Ramos (cell line): ENCODE data around the gene PTPN5.

Source experiments
- in situ Hi-C: fragments of 300-500 bp; cut with MboI; formaldehyde crosslinking; loops from one replicate; pipeline ENCODE4 v1.14.3; 2022; ENCODE audit warnings: low sequenced_read_pairs; ENCODE audit not compliant: unreplicated experiment

PTPN5 gene

GRCh38 chr11:18743900-18744514, 47.6 kb downstream of the PTPN5 start:
- in situ Hi-C loops = no loop called here

GRCh38 chr11:18743365-18743764, 48.2 kb downstream of the PTPN5 start:
- in situ Hi-C loops = no loop called here

GRCh38 chr11:18741783-18742182, 49.8 kb downstream of the PTPN5 start:
- in situ Hi-C loops = no loop called here

GRCh38 chr11:18739685-18740084, 51.9 kb downstream of the PTPN5 start:
- in situ Hi-C loops = loop anchor here (10.0 kb wide), 2 partner anchors 495 to 625 kb away; partner anchors contain the start of gene SAA2

- in situ Hi-C loops = loop anchor here (10.0 kb wide), 2 partner anchors 493 to 623 kb away; partner anchors contain the start of gene SAA2
These were observed 54.0 kb downstream of the PTPN5 start for GRCh38 chr11:18737642-18738041.

- in situ Hi-C loops = loop anchor here (10.0 kb wide), 2 partner anchors 492 to 622 kb away; partner anchors contain the start of gene SAA2
These were observed 54.9 kb downstream of the PTPN5 start for GRCh38 chr11:18736590-18737148.

- in situ Hi-C loops = loop anchor here (10.0 kb wide), 2 partner anchors 488 to 618 kb away; partner anchors contain the start of gene SAA2
These were observed 58.4 kb downstream of the PTPN5 start for GRCh38 chr11:18733202-18733601.

- in situ Hi-C loops = loop anchor here (10.0 kb wide), 2 partner anchors 487 to 617 kb away; partner anchors contain the start of gene SAA2
These were observed 59.4 kb downstream of the PTPN5 start for GRCh38 chr11:18731949-18732821.

GRCh38 chr11:18731441-18731840, 60.2 kb downstream of the PTPN5 start:
- in situ Hi-C loops = loop anchor here (10.0 kb wide), 2 partner anchors 487 to 617 kb away; partner anchors contain the start of gene SAA2

GRCh38 chr11:18730020-18730419, 61.6 kb downstream of the PTPN5 start:
- in situ Hi-C loops = loop anchor here (10.0 kb wide), 2 partner anchors 485 to 615 kb away; partner anchors contain the start of gene SAA2

GRCh38 chr11:18729426-18729825, 62.2 kb downstream of the PTPN5 start:
- in situ Hi-C loops = no loop called here

GRCh38 chr11:18728658-18729057, 62.9 kb downstream of the PTPN5 start:
- in situ Hi-C loops = no loop called here

GRCh38 chr11:18727479-18728236, 63.9 kb downstream of the PTPN5 start:
- in situ Hi-C loops = no loop called here

- in situ Hi-C loops = no loop called here
These were observed 65.6 kb downstream of the PTPN5 start, which contains the start of gene IGSF22 for GRCh38 chr11:18726040-18726439. IGSF22 (minus strand) TSS chr11:18726188; CDS start chr11:18724236, 1,952 bp downstream.

GRCh38 chr11:18723991-18724390, 67.6 kb downstream of the PTPN5 start:
- in situ Hi-C loops = no loop called here

- in situ Hi-C loops = no loop called here
These were observed 69.3 kb downstream of the PTPN5 start for GRCh38 chr11:18722293-18722637.

GRCh38 chr11:18721561-18722292, 69.9 kb downstream of the PTPN5 start:
- in situ Hi-C loops = no loop called here

GRCh38 chr11:18720808-18721560, 70.6 kb downstream of the PTPN5 start:
- in situ Hi-C loops = no loop called here
